Subcutaneous abdominal adipose tissue (tissue), 5 donors: ENCODE results near the gene ASB18.
"Not testable (repeated sequence)": the region's sequence is repeated elsewhere in the genome, so short reads cannot be mapped to it uniquely, and the experiment has no call there.

Source experiments
- H3K27ac ChIP-seq: one replicate; pipeline ENCODE4 v1.7.0; 2013; ENCODE audit warnings: low read depth, mild to moderate bottlenecking, inconsistent platforms, low read length, moderate library complexity
- H3K27me3 ChIP-seq, 5 donors: one replicate each; pipeline ENCODE4 v1.7.0; 2013; ENCODE audit warnings: low read length in 5 of 5, inconsistent platforms in 1 of 5; ENCODE audit not compliant: control insufficient read depth in 5 of 5, insufficient read depth in 4 of 5
- H3K36me3 ChIP-seq, 5 donors: one replicate each; pipeline ENCODE4 v1.7.0; 2013; ENCODE audit warnings: low read length in 5 of 5; ENCODE audit not compliant: control insufficient read depth in 5 of 5, insufficient read depth in 5 of 5
- H3K4me1 ChIP-seq, 5 donors: one replicate each; pipeline ENCODE4 v1.7.0; 2013; ENCODE audit warnings: low read length in 5 of 5, mild to moderate bottlenecking in 3 of 5, moderate library complexity in 1 of 5; ENCODE audit not compliant: control insufficient read depth in 5 of 5, insufficient read depth in 5 of 5
- H3K4me3 ChIP-seq, 5 donors: one replicate each; pipeline ENCODE4 v1.7.0; 2013; ENCODE audit warnings: low read length in 5 of 5, low read depth in 1 of 5
- H3K9ac ChIP-seq, 5 donors: one replicate each; pipeline ENCODE4 v1.7.0; 2013; ENCODE audit warnings: low read length in 5 of 5, mild to moderate bottlenecking in 4 of 5, moderate library complexity in 3 of 5
- H3K9me3 ChIP-seq, 5 donors: one replicate each; pipeline ENCODE4 v1.7.0; 2013; ENCODE audit warnings: low read length in 5 of 5; ENCODE audit not compliant: control insufficient read depth in 5 of 5
- donor health status: healthy.
- donor health status: healthy.
- donor health status: healthy.
- donor health status: healthy.
- donor health status: healthy.

Gene ASB18

DNA sequence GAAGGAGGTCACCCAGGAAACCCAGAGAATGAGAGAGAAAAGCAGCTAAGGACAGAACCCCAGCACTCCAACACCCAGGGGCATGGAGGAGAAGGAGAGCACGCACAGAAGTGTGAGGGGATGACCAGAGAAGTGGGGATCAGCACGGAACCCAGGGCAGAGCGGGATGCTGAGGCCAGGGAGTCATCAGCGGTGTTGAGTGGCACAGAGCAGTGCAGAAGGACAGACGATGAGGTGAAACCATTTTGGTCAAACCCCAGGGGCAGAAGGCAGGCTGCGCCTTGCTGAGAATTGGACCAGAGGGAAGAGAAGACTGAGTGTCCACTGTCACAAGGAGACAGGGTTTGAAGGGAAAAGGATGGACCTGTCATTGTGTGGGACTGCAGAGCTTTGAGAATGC is 23.4 kb upstream of the ASB18 start:
- Histone ChIP-seq H3K36me3 (no peaks in the 10 kb centered on the region), H3K27me3 (peaks cover 0 to 18% (median 10%) of the 10 kb centered on the region in 5 donors), H3K4me3 (no peak overlapping the region), H3K9me3 (peaks cover 0 to 11% (median 9%) of the 10 kb centered on the region in 5 donors), H3K9ac (no peak overlapping the region), H3K27ac (no peak overlapping the region), H3K4me1 (no peaks in the 10 kb centered on the region)

DNA sequence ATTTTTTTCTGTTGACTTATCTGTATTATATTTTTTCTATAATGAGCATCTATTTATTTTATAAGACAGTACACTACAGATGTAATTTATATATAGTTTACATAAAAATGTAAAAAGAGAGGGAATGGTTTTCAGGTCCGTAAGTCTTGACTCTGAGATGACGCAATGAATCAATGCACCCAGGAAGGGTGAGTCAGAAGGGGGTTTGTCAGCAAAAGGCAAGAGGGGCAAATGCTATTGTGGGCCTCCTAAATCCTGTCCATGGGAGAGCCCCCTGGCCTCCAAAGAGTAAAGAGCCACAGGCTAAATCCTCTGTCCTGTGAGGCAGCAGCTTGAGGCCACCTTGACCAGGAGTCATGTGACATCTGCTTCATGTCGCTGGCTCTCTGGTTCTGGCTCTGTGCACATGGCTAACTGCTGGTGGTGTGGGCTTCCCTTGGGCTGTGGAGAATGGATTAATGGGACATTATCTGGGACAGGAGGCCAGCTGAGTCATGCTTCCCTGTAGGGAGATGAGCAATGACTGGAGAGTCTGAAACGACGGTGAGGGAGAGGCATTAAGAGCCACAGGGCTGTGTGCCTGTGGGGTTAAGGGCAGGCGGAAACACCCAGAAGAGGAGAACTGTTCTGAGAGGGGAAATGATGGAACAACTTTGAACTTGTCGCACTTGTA is 22.8 kb upstream of the ASB18 start:
- Histone ChIP-seq H3K9ac (no peak overlapping the region), H3K4me1 (no peaks in the 10 kb centered on the region), H3K4me3 (no peak overlapping the region), H3K27me3 (peaks cover 0 to 18% (median 10%) of the 10 kb centered on the region in 5 donors), H3K9me3 (peaks cover 0 to 12% (median 11%) of the 10 kb centered on the region in 5 donors), H3K27ac (no peak overlapping the region), H3K36me3 (no peaks in the 10 kb centered on the region)

DNA sequence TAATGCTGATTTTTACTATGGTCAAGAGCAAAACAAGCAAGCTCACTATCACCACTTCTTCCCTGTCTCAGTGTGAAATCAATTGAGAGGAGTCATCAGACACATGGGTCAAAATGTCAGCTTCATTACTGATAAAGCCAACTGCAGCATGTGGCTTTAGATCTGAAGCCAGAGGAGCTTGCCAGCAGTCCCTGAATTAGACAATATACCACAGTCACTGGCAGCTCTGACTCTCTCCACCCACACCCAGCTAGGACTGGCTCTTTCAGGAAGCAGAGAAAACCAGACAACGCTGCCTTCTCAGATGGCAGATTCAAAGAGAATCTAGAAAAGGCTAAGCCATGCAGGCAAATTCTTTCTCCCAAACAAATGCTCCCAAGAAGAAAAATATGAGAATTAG is 20.0 kb upstream of the ASB18 start:
- Histone ChIP-seq H3K27me3 (peaks cover 0 to 7% (median 3%) of the 10 kb centered on the region in 5 donors), H3K36me3 (no peaks in the 10 kb centered on the region), H3K9me3 (peaks cover 2 to 14% (median 11%) of the 10 kb centered on the region in 5 donors), H3K27ac (no peak overlapping the region), H3K4me3 (no peak overlapping the region), H3K9ac (no peak overlapping the region), H3K4me1 (no peaks in the 10 kb centered on the region)

GRCh38 chr2:236282406-236282805 is 18.2 kb upstream of the ASB18 start:
- Histone ChIP-seq H3K27me3 (peaks cover 0 to 3% (median 0%) of the 10 kb centered on the region in 5 donors), H3K4me1 (no peaks in the 10 kb centered on the region), H3K36me3 (no peaks in the 10 kb centered on the region), H3K4me3 (no peak overlapping the region), H3K9me3 (peaks cover 2 to 17% (median 11%) of the 10 kb centered on the region in 5 donors), H3K9ac (no peak overlapping the region), H3K27ac (no peak overlapping the region)

DNA sequence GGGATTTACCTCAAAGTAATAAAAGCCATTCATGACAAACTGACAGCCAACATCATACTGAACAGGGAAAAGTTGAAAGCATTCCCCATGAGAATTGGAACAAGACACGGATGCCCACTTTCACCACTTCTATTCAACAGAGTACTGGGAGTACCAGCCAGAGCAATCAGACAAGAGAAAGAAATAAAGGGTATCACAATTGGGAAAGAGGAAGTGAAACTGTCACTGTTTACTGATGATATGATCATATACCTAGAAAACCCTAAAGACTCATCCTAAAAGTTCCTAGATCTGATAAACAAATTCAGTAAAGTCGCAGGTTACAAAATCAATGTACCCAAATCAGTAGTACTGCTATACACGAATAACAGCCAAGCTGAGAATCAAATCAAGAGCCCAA is 17.2 kb upstream of the ASB18 start:
- Histone ChIP-seq H3K4me1 (no peaks in the 10 kb centered on the region), H3K27me3 (no peaks in the 10 kb centered on the region), H3K27ac (no peak overlapping the region), H3K4me3 (no peak overlapping the region), H3K9ac (no peak overlapping the region), H3K36me3 (no peaks in the 10 kb centered on the region), H3K9me3 (peaks cover 2 to 17% (median 11%) of the 10 kb centered on the region in 5 donors)

GRCh38 chr2:236273126-236273525 is 8.9 kb upstream of the ASB18 start:
- peaks cover 0 to 2% (median 0%) of the 10 kb centered on the region in 5 donors for H3K27me3 ChIP-seq
- H3K9ac ChIP-seq = no peak overlapping the region
- no peaks in the 10 kb centered on the region for H3K4me1 ChIP-seq
- H3K36me3 ChIP-seq = no peaks in the 10 kb centered on the region
- no peak overlapping the region for H3K4me3 ChIP-seq
- peaks cover 0 to 12% (median 6%) of the 10 kb centered on the region in 5 donors for H3K9me3 ChIP-seq
- H3K27ac ChIP-seq = no peak overlapping the region

- H3K4me3 ChIP-seq = no peak overlapping the region
- H3K9me3 ChIP-seq = peaks cover 0 to 12% (median 6%) of the 10 kb centered on the region in 5 donors
- H3K9ac ChIP-seq = no peak overlapping the region
- H3K27me3 ChIP-seq = peaks cover 0 to 2% (median 0%) of the 10 kb centered on the region in 5 donors
- no peaks in the 10 kb centered on the region for H3K4me1 ChIP-seq
- no peak overlapping the region for H3K27ac ChIP-seq
- H3K36me3 ChIP-seq = no peaks in the 10 kb centered on the region
These were observed 7.6 kb upstream of the ASB18 start for GRCh38 chr2:236271851-236272250.

GRCh38 chr2:236269876-236270275 is 5.7 kb upstream of the ASB18 start:
- H3K36me3 ChIP-seq, H3K4me3 ChIP-seq, H3K27me3 ChIP-seq, H3K27ac ChIP-seq, H3K9ac ChIP-seq, H3K4me1 ChIP-seq: not testable (repeated sequence)
- H3K9me3 ChIP-seq = peaks cover 0 to 12% (median 6%) of the 10 kb centered on the region in 5 donors

DNA sequence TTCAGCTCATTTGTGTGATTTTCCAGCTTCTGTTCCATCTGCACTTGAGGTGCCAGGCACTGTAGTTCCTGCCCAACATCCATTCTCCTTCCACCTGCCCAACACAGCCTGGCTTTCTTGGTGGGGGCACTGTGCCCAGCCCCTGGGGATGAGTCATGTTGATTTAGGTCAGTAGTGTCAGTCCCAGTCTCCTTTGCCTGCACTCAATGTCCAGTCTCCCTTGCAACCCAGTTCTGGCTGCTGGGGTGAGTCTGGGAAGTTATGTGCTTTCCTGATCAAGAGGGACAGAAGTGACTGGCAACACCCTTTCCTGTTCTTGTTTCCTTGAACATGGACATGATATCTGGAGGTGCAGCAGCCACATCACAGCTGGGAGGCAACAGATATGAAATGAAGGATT is 1.5 kb upstream of the ASB18 start:
- Histone ChIP-seq H3K27ac (no peak overlapping the region), H3K27me3 (peaks cover 0 to 22% (median 13%) of the 10 kb centered on the region in 5 donors)

DNA sequence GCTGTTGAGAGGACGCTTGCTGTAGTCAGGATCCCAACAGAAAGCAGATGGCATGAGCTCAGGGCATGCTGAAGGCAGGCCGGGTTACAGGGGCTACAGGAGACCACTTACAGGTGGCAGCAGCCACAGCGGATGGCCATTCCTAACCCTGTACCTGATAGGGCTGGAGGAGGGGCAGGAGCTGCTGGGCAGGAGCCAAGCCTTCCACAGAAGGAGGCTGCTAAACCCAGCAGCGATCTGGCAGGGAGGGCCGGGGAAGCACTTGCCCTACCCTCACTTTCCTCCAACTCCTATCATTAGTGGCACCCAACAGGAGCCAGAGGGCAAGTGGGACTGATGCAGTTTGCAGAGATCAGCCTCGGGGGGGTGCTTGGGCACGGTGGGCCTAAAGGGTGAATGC is 2.0 kb downstream of the ASB18 start:
- Histone ChIP-seq H3K4me3 (no peak overlapping the region), H3K36me3 (no peaks in the 10 kb centered on the region), H3K27me3 (peaks cover 4 to 37% (median 27%) of the 10 kb centered on the region in 5 donors), H3K9me3 (peaks cover 0 to 4% (median 0%) of the 10 kb centered on the region in 5 donors), H3K4me1 (no peaks in the 10 kb centered on the region), H3K27ac (no peak overlapping the region), H3K9ac (no peak overlapping the region)

More for the DNA sequence above, 1.5 kb upstream of the ASB18 start:
- H3K36me3 ChIP-seq = no peaks in the 10 kb centered on the region
- no peaks in the 10 kb centered on the region for H3K4me1 ChIP-seq
- peaks cover 0 to 9% (median 5%) of the 10 kb centered on the region in 5 donors for H3K9me3 ChIP-seq
- H3K9ac ChIP-seq = no peak overlapping the region
- no peak overlapping the region for H3K4me3 ChIP-seq
